Kidney (tissue), 14 donors: ENCODE results near the gene KBTBD12. TPM values are rescaled to one million over a fixed set of nuclear protein-coding genes. Genes with fewer than 3 reads are reported as not detected.
A peak's percentile ranks its signal among the peaks of the same experiment; 100 is the strongest.

Source experiments
- DNase-seq, 5 donors: peaks; one replicate each; pipeline ENCODE4 v3.0.0-alpha.2; 2013 to 2020
- FAIRE-seq: peaks from 2 replicates; lab custom pipeline; 2012; peaks lifted over from hg19 to GRCh38; lab: Jason Lieb, UNC
- H3K27ac ChIP-seq, 2 donors: one replicate each; pipeline ENCODE4 v1.7.0; 2013; ENCODE audit warnings: low read depth in 2 of 2, low read length in 2 of 2, inconsistent platforms in 1 of 2
- H3K27me3 ChIP-seq: one replicate; pipeline ENCODE4 v1.7.1; 2013; ENCODE audit warnings: low read length, inconsistent platforms; ENCODE audit not compliant: control insufficient read depth, insufficient read depth
- H3K36me3 ChIP-seq, 3 donors: one replicate each; pipeline versions ENCODE4 v1.7.0 to v1.7.1; 2013; ENCODE audit warnings: low read length in 3 of 3, control low read depth in 1 of 3, inconsistent platforms in 1 of 3; ENCODE audit not compliant: insufficient read depth in 3 of 3, control insufficient read depth in 2 of 3
- H3K4me1 ChIP-seq, 3 donors: one replicate each; pipeline versions ENCODE4 v1.7.0 to v1.7.1; 2013; ENCODE audit warnings: low read length in 3 of 3, inconsistent platforms in 1 of 3, low read depth in 1 of 3; ENCODE audit not compliant: control insufficient read depth in 2 of 3, insufficient read depth in 2 of 3
- H3K4me3 ChIP-seq, 3 donors: one replicate each; pipeline versions ENCODE4 v1.7.0 to v1.8.1; 2013; ENCODE audit warnings: low read length in 3 of 3, control low read depth in 1 of 3, inconsistent platforms in 1 of 3
- H3K9ac ChIP-seq, 3 donors: one replicate each; pipeline versions ENCODE4 v1.7.0 to v1.7.1; 2013; ENCODE audit warnings: low read length in 3 of 3, control low read depth in 1 of 3, inconsistent platforms in 1 of 3
- H3K9me3 ChIP-seq, 3 donors: one replicate each; pipeline versions ENCODE4 v1.7.0 to v1.7.1; 2013; ENCODE audit warnings: low read length in 3 of 3, control low read depth in 1 of 3, inconsistent platforms in 1 of 3; ENCODE audit not compliant: control insufficient read depth in 2 of 3, insufficient read depth in 1 of 3
- CTCF ChIP-seq: IDR thresholded peaks from 3 replicates; pipeline ENCODE4 v1.5.1; 2012; ENCODE audit warnings: mild to moderate bottlenecking, moderate library complexity, borderline replicate concordance; ENCODE audit not compliant: insufficient read depth; ENCODE audit errors: extremely low read depth
- intact Hi-C: fragments of 100-400 bp; cut with DNase I; formaldehyde crosslinking; loops from one replicate; pipeline ENCODE4 v1.11.1; 2022
- polyA plus RNA-seq: library from polyadenylated mRNA; stranded (reverse); fragments of 350-450 nt; fragmentation: Illumina TruSeq; extraction: RNeasy Lipid Tissue Mini Kit (QIAGEN cat#74804); gene quantifications from one replicate; pipeline ENCODE4 v1.2.3, GENCODE V29; 2014; ENCODE audit warnings: low read depth, low replicate concordance; ENCODE audit not compliant: insufficient read depth
- total RNA-seq: library from RNA; stranded (reverse); fragmentation: NEBNext Ultra II Directional; extraction: Animal tissue kit (Norgen Biotek cat#: 25700); gene quantifications from one replicate; pipeline ENCODE4 v1.2.1, GENCODE V29; 2021
- donor health status: control.
- donor health status: control.
- donor health status: control.
- donor health status: control.
- donor health status: control.
- donor health status: DM: yes; HTN: yes; CAD: no.
- donor health status: Normal renal cell carcinoma (clear cell type).

KBTBD12 gene
- total and polyA plus RNA-seq, 2 donors from 2014 or later = 1.4 to 1.6 TPM

GRCh38 chr3:128012050-128012449, 97.0 kb downstream of the KBTBD12 start:
- intact Hi-C loops = no loop called here
- no peaks in the 10 kb centered on the region for H3K27me3 ChIP-seq
- no peak for TF ChIP-seq CTCF
- no peak for DNase-seq
- no peaks in the 10 kb centered on the region for H3K36me3 ChIP-seq
- no peak overlapping the region for H3K4me3 ChIP-seq
- H3K9me3 ChIP-seq = no peaks in the 10 kb centered on the region
- no peak for FAIRE-seq
- H3K4me1 ChIP-seq = no peaks in the 10 kb centered on the region
- no peak overlapping the region for H3K9ac ChIP-seq
- H3K27ac ChIP-seq = no peak overlapping the region

GRCh38 chr3:128014548-128014947, 99.5 kb downstream of the KBTBD12 start:
- no peak for TF ChIP-seq CTCF
- no peaks in the 10 kb centered on the region for H3K36me3 ChIP-seq
- H3K9ac ChIP-seq = no peak overlapping the region
- no peak overlapping the region for H3K27ac ChIP-seq
- H3K27me3 ChIP-seq = no peaks in the 10 kb centered on the region
- no peak overlapping the region for H3K4me3 ChIP-seq
- no peaks in the 10 kb centered on the region for H3K4me1 ChIP-seq
- DNase-seq (no peak), FAIRE-seq (no peak)
- no peaks in the 10 kb centered on the region for H3K9me3 ChIP-seq
- intact Hi-C loops = no loop called here

GRCh38 chr3:128016502-128016901, 101.5 kb downstream of the KBTBD12 start:
- TF ChIP-seq CTCF = no peak
- Histone ChIP-seq H3K9ac (no peak overlapping the region), H3K27ac (no peak overlapping the region), H3K36me3 (no peaks in the 10 kb centered on the region), H3K27me3 (no peaks in the 10 kb centered on the region), H3K4me3 (no peak overlapping the region), H3K4me1 (no peaks in the 10 kb centered on the region), H3K9me3 (no peaks in the 10 kb centered on the region)
- intact Hi-C loops = no loop called here
- no peak for DNase-seq
- FAIRE-seq = no peak

GRCh38 chr3:128021768-128022372, 106.8 kb downstream of the KBTBD12 start:
- H3K4me1 ChIP-seq = no peaks in the 10 kb centered on the region
- FAIRE-seq = no peak
- H3K4me3 ChIP-seq = no peak overlapping the region
- DNase-seq = peak in 2 of 5 donors; percentile 14 to 17
- no peaks in the 10 kb centered on the region for H3K9me3 ChIP-seq
- H3K36me3 ChIP-seq = no peaks in the 10 kb centered on the region
- no peak for TF ChIP-seq CTCF
- H3K9ac ChIP-seq = no peak overlapping the region
- no peak overlapping the region for H3K27ac ChIP-seq
- intact Hi-C loops = no loop called here
- H3K27me3 ChIP-seq = no peaks in the 10 kb centered on the region
